NCI-H774 (cell line): Measurements from ENCODE around the gene LGALS4.
"Not testable (repeated sequence)": the region's sequence is repeated elsewhere in the genome, so short reads cannot be mapped to it uniquely, and the experiment has no call there.

ENCODE experiments used
- DNase-seq: peaks from one replicate; lab custom pipeline; 2025; lab: John Stamatoyannopoulos, UW

Gene LGALS4

GRCh38 chr19:38821230-38821825 is 8.6 kb upstream of the LGALS4 start:
- DNase-seq = not testable (repeated sequence)

- DNase-seq = no peak
These were observed 6.6 kb upstream of the LGALS4 start for GRCh38 chr19:38819231-38819920.

- no peak for DNase-seq
These were observed 4.3 kb upstream of the LGALS4 start for GRCh38 chr19:38817081-38817480.

GRCh38 chr19:38816131-38816750 is 3.5 kb upstream of the LGALS4 start:
- no peak for DNase-seq

- no peak for DNase-seq
These were observed 2.6 kb upstream of the LGALS4 start for GRCh38 chr19:38815059-38816001.

GRCh38 chr19:38813932-38814331 is 1.2 kb upstream of the LGALS4 start:
- DNase-seq = not testable (repeated sequence)

- no peak for DNase-seq
These were observed 578 bp upstream of the LGALS4 start for GRCh38 chr19:38813323-38813722.

GRCh38 chr19:38812009-38812840 is 520 bp downstream of the LGALS4 start:
- no peak for DNase-seq

GRCh38 chr19:38809592-38810252 is 3.0 kb downstream of the LGALS4 start:
- DNase-seq = no peak

- DNase-seq = no peak
These were observed 4.0 kb downstream of the LGALS4 start for GRCh38 chr19:38808741-38809140.

GRCh38 chr19:38807374-38808098 is 5.2 kb downstream of the LGALS4 start:
- DNase-seq = not testable (repeated sequence)

- DNase-seq = no peak
These were observed 6.4 kb downstream of the LGALS4 start for GRCh38 chr19:38806371-38806770.

GRCh38 chr19:38805180-38805579 is 7.6 kb downstream of the LGALS4 start:
- no peak for DNase-seq

- no peak for DNase-seq
These were observed 9.2 kb downstream of the LGALS4 start for GRCh38 chr19:38803543-38803942.

GRCh38 chr19:38801359-38802095 is 11.2 kb downstream of the LGALS4 start:
- no peak for DNase-seq

GRCh38 chr19:38800577-38801347 is 12.0 kb downstream of the LGALS4 start:
- no peak for DNase-seq

GRCh38 chr19:38799104-38799503 is 13.6 kb downstream of the LGALS4 start:
- DNase-seq = no peak

- DNase-seq = not testable (repeated sequence)
These were observed 15.0 kb downstream of the LGALS4 start for GRCh38 chr19:38797781-38798180.

GRCh38 chr19:38796154-38796553 is 16.6 kb downstream of the LGALS4 start:
- no peak for DNase-seq
